NK-92 treated with Interleukin-12 subunit alpha and Interleukin-12 subunit beta, amount 100 ng/mL, for 24 hours (cell line): Measurements from ENCODE around the gene SPAAR.
"Not testable (repeated sequence)": the region's sequence is repeated elsewhere in the genome, so short reads cannot be mapped to it uniquely, and the experiment has no call there.

Experiments
- DNase-seq: peaks from one replicate; lab custom pipeline; 2025; lab: John Stamatoyannopoulos, UW

Gene SPAAR

GRCh38 chr9:35904338-35904737, 5.0 kb upstream of the SPAAR start:
- no peak for DNase-seq

GRCh38 chr9:35905051-35905781, 4.1 kb upstream of the SPAAR start:
- no peak for DNase-seq

DNA sequence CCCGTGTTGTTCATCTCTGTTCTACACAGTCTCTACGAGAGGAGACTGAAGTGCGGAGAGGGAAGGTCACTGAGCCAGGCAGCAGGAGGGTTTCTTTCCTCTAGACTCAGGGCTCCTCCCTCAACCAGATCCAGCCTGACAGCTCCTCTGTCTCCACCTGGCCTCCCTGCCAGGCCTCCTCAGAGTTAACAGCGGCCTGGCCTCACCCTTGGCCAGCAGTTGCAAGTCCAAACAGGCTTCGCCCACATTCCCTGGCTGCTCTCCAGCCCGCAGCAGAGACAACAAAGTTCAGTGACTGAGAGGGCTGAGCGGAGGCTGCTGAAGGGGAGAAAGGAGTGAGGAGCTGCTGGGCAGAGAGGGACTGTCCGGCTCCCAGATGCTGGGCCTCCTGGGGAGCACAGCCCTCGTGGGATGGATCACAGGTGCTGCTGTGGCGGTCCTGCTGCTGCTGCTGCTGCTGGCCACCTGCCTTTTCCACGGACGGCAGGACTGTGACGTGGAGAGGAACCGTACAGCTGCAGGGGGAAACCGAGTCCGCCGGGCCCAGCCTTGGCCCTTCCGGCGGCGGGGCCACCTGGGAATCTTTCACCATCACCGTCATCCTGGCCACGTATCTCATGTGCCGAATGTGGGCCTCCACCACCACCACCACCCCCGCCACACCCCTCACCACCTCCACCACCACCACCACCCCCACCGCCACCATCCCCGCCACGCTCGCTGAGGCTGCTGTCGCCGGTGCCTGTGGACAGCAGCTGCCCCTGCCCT, 3.2 kb upstream of the SPAAR start, which contains the start of gene HRCT1:
Gene HRCT1 (plus strand): TSS at position 291 of the 768 bp plus-strand sequence. CDS start 86 bp downstream, at position 377.
- DNase-seq, result no peak

DNA sequence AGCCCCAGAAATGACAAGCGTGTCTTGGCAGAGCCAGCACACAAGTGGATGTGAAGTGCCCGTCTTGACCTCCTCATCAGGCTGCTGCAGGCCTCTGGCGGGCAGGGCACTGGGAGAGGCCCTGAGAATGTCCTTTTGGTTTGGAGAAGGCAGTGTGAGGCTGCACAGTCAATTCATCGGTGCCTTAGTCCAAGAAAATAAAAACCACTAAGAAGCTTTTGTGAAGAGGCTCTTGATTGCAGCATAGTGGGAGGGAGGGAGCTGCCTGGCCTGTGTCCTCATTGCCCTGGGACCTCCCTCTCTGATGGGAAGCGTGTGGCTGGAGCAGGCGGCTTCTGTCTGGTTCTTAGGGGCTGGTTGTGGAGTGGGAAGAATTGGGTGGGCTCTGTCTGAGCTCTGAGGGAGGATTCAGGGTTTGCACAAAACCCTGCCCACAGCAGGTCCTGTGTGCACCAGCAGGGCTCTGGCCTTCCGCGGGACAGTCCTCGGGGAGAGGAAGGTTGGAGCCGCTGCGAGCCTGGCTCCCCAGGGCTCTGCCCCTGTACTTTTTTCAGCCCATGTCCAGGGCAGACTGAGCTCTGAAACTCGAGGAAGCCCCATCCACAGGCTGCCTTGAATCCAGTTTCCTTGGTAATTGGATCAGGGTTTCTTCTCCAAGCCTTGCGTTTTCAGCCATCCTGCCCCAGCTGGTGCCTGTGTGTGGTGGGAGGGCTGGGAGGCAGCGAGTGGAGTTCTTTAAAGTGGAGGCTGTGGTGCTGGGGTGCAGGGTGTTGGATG, 2.2 kb upstream of the SPAAR start:
- no peak for DNase-seq

GRCh38 chr9:35907711-35908503, 1.4 kb upstream of the SPAAR start:
- no peak for DNase-seq

DNA sequence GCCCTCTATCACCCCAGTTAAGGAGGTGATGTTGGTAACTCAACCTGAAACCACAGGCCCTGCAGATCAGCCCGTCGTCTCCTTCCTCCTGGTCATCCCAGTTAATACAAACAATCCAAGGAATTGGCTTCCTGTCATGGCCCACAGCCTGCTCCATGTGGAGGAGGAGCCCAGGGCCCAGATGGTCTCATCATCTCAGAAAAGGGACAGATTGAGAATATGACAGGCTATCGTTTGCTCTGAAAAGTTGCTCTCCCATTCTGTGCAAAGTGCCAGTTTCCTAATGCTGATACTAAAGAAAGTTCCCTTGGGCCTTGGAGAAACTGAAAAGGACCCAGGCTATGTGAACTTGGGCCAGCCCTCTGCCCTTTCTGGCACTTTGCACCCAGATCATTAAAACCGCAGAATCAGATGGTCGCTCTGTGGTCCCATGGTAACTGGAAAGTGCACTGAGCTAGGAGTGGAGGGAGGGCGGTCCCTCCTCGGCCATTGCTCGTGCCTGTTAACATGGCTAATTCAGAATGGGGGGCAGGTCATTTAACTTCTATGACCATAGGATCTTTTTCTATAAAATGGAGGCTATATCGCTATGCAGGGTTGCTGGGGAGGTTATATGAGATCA, 675 bp upstream of the SPAAR start:
- no peak for DNase-seq

GRCh38 chr9:35909687-35910612, 660 bp downstream of the SPAAR start:
- no peak for DNase-seq

GRCh38 chr9:35910613-35911359, 1.5 kb downstream of the SPAAR start:
- DNase-seq, result no peak

DNA sequence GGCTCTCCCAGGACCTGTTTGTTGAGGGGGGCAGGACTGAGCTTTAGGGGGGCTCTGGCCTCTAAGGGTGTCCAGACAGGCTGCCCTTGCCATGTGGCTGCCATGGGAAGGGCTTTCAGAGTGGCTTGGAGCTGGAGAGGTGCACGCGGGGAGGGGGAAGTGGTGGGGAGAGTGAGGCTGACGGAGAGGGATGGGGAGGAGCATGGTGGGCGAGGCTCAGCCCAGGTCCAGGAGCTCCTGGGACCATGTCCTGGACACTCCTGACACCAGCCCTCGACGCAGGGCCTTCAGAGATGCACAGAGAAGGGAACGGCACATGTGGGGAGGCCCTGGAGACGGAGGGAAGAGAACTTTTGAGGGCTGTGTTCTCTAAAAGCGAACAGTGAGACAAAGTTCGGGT, 2.4 kb downstream of the SPAAR start:
- no peak for DNase-seq

GRCh38 chr9:35912791-35913400, 3.6 kb downstream of the SPAAR start:
- DNase-seq, result no peak

DNA sequence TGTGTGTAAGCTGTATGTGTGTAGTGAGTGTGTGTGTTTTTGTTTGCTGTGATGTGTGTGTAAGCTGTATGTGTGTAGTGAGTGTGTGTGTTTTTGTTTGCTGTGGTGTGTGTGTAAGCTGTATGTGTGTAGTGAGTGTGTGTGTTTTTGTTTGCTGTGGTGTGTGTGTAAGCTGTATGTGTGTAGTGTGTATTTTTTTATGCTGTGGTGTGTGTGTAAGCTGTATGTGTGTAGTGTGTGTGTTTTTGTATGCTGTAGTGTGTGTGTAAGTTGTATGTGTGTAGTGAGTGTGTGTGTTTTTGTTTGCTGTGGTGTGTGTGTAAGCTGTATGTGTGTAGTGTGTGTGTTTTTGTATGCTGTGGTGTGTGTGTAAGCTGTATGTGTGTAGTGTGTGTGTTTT, 4.1 kb downstream of the SPAAR start:
- DNase-seq, result not testable (repeated sequence)

- DNase-seq, result no peak
Measured at GRCh38 chr9:35914301-35914807, 5.1 kb downstream of the SPAAR start.

GRCh38 chr9:35915681-35916294, 6.5 kb downstream of the SPAAR start:
- DNase-seq, result no peak

DNA sequence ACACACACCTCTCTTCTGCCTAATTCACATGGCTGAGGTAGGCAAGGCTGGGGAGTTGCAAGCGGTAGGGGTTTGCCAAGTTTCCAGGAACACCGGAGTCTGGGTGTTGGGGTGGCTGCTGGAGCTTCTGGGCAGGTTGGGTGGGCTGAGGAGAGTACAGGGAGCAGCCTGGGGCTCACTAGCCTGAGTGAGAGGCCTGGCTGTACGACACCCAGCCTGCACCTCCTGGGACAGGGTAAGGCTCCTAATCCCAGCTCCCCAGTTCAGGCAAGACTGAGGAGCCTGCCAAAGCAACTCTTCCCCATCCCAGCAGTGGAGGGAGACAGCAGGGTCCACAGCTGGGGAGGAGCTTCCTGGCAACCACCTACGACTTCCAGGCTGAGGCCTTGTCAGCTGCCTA, 8.0 kb downstream of the SPAAR start:
- no peak for DNase-seq

- no peak for DNase-seq
Measured at GRCh38 chr9:35918780-35919179, 9.5 kb downstream of the SPAAR start.

GRCh38 chr9:35919212-35920008, 10.1 kb downstream of the SPAAR start:
- DNase-seq, result no peak

DNA sequence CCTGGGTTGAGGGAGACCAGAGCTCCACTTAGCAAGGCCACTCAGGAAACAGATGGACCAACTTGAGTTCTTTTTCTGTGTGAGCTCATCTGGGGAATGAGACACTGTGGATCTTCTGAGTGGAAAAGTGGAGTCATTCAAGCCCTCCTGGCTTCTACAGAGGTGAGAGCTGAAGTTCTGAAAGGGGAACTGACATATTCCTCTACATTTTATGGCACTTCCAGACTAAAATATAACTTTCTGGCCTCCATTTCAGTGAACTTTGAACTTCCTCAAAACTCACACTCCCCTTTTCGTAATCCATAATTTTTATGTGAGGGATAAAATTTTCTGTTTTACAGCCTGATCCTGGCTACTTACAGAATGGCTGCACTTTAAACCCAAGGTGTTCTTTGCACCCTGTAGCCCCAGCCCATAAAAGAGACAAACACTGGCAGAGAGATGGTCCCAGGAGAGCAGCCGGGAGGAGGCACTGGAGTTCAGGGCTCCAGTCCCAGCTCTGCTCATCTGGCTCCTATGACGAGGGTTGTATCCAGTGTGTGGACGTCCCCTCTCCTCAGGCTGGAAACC, 10.8 kb downstream of the SPAAR start:
- DNase-seq, result no peak
